NOMO-1 treated with dmso at 0.1 percent for 144 hours (cell line): ENCODE data around the gene DACT1.

Experiments used
- DNase-seq: peaks from one replicate; lab custom pipeline; 2025; ENCODE audit not compliant: unreplicated experiment; lab: John Stamatoyannopoulos, UW

The DACT1 gene

GRCh38 chr14:58665773-58666500, 28.2 kb downstream of the DACT1 start:
- DNase-seq: no peak

GRCh38 chr14:58666737-58667136, 29.0 kb downstream of the DACT1 start:
- DNase-seq: no peak

GRCh38 chr14:58667900-58668299, 30.1 kb downstream of the DACT1 start:
- DNase-seq: no peak

DNA sequence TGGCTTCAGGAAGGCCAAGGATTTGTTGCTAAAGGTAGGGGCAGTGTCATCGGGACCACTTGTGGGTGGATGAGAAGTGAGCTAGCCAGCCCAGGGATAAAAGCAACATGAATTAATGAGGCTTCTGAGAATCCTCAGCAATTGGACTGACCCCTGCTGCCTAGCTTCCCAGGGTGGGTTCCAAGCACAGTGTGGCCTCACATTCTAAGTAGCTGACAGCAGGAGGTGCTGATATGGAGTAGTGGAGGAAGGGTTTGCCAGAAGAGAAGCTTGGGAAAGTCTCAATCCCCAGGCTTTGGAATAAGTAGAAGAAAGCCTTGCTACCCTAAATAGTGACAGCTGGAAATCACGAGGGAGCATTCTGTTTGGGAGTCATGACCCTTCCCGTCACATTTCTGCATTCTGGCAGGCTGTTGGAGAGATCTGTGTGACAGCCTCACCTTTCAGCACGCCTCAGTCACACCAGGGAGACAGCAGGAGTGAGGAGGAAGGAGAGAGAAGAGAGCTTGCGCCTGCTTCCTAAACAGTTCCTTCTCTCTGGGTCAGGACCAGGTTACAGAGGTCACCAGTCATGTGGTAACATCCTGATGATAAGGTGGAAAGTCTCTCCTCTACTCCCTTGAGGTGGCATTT, 31.2 kb downstream of the DACT1 start:
- no peak for DNase-seq

GRCh38 chr14:58669556-58670200, 31.9 kb downstream of the DACT1 start:
- no peak for DNase-seq

GRCh38 chr14:58671024-58671423, 33.3 kb downstream of the DACT1 start:
- DNase-seq: no peak

DNA sequence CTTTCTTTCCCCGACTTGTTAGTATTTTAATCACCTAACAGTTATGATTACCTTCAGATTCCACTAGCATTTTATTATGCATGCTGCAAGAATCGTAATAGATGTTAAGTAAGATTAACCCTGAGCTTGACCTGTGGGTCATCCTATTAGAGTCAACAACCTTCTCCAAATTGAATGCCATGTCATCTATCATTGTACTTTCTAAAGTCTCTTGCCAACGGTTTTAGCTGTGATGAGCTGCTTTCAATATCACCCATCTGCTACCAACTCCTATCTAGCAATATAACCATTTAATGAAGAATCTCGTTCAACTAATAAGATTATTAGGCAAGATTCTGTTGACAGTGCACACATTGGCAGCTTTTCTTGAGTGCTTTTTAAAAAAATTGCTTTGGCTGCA, 33.7 kb downstream of the DACT1 start:
- DNase-seq: no peak

DNA sequence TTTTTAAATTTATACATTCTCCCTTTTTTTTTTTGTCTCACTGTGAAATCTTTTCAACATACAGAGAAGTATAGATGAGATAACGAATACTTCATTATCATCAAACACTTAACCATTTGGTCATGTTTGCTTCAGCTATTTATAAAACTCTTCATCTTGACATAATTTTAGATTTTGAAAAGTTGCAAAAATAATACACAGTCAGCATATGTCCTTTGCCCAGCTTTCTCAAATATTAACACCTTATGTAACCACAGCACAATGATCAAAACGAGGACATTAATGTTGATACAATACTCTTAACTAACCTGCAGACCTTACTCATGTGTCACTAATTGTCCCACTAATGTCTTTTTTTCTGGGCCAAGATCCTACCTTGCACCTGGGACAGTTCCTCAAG, 36.0 kb downstream of the DACT1 start:
- DNase-seq: no peak

- no peak for DNase-seq
These were observed 39.2 kb downstream of the DACT1 start for GRCh38 chr14:58677001-58677400.

DNA sequence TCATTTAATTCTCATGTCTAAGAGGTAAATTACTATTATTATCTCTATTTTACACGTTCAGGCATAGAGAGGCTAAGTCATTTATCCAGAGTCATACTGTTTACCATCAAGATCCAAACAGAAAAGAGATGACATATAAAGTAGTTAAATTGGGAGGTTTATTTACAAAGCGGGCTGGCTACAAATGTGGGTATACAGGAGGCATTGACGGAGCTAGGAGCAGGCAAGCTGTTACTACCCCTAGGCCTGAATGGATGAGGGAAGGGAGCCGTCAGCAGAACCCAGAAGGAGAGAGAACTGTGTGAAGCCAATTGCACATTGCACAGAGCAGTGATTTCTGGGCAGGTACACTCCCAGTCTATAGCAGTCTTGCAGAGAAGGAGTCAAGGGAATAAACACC, 39.8 kb downstream of the DACT1 start:
- no peak for DNase-seq

DNA sequence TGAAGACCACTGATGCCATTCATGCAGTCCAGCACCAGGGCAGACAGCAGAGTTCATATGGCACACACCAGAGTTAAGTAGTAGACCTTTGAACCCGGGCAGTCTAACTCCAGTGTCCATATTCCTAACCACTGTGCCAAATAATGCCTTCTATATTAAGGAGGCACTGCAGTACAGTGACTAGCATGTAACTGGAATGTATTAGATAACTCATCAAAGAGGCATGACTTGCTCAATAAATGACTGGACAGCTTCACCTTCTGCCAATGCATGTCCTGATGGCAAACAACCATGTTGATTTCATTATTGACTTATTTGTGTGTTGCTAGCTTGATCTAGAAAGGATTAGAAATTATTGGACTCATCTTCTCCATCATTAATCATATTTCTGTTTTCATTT, 40.2 kb downstream of the DACT1 start:
- DNase-seq: no peak

- no peak for DNase-seq
These were observed 42.9 kb downstream of the DACT1 start for GRCh38 chr14:58680698-58681097.

DNA sequence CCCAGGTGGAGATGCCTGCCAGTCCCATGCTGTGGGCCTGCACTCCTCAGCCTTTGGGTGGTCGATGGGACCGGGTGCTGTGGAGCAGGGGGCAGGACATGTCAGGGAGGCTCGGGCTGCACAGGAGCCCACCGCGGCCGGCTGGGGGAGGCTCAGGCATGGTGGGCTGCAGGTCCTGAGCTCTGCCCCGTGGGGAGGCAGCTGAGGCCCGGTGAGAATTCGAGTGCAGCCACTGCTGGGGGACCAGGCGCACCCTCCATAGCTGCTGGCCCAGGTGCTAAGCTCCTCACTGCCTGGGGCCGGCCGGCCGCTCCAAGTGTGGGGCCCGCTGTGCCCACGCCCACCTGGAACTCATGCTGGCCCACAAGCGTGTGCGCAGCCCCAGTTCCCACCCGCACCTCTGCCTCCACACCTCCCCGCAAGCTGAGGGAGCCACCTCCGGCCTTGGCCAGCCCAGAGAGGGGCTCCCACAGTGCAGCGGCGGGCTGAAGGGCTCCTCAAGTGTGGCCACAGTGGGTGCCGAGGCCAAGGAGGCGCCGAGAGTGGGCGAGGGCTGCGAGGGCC, 49.6 kb downstream of the DACT1 start:
- DNase-seq: no peak

- no peak for DNase-seq
These were observed 53.2 kb downstream of the DACT1 start for GRCh38 chr14:58690801-58691516.

GRCh38 chr14:58693048-58693447, 55.3 kb downstream of the DACT1 start:
- DNase-seq: no peak

- DNase-seq: no peak
These were observed 57.8 kb downstream of the DACT1 start for GRCh38 chr14:58695514-58695913.

DNA sequence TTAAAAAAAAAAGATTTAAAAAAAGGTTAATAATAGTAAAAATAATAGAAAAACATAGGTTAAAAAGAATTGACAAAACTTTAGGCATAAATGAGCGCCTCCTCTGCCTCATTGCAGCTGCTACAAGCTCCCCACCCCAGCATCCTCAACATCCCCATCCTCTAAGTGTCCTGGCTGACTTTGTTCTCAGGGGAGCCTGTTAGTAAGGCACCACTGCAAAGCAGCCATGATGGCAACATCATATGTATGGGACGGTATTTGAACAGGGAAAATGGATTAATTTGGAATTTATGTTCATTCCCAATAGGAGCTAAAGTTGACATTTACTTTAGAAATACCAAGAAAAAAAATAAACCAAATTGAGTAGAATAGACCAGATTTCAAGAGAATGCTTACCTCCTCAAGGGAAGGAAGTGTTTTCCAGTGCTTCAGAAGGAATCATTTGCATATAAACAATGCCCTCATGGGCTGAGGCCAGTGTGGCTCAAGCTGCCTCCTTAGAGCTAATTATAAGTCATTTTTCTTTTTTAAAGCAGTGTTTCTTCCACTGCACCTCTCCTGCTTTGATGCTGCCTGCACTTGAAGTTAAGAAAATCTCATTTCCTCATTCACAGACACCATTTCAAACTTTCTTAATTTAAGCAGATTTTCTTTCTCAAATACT, 59.6 kb downstream of the DACT1 start:
- no peak for DNase-seq
